Suppressor macrophage treated with lipopolysaccharide for 4 hours (primary cell): ENCODE data around the gene CFLAR.

Experiments used
- DNase-seq: peaks from one replicate; pipeline ENCODE4 v3.0.0-alpha.2; 2020

The CFLAR gene

DNA sequence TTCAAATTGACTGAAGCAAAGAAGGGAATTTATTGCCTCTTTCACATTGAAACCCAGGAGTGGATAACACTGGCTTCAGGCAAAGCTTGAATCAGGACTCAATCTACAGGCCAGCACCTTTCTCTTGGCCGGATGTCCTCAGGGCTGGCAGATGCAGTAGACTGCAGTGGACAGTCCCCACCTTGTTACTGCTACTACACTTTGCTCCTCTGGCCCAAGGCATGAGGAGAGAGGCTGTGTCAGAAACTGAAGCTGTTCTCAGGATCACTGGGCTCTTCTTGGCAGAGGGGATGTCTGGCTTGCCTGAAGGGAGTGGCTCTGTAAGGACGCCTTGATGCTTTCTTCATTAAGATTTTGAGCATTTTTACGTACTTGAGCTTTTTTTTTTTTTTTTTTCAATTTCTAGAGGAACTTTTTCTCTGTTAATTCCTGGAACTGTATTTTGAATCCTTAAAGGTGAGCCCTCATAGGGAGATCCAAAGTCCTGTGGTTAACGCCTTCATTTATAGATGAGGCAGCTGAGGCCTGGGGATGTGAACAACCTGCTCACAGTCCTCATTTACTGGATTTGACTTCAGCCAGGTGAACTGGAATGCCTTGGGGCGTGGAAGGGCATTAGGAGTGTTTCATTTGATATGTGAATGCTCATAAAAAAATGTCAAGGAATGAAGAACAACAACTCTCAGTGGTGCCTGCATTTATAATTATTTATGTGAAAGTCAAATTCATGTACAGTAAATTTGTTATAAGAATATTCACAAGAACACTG lies 103.5 kb downstream of the CFLAR start:
- DNase-seq, result no peak

DNA sequence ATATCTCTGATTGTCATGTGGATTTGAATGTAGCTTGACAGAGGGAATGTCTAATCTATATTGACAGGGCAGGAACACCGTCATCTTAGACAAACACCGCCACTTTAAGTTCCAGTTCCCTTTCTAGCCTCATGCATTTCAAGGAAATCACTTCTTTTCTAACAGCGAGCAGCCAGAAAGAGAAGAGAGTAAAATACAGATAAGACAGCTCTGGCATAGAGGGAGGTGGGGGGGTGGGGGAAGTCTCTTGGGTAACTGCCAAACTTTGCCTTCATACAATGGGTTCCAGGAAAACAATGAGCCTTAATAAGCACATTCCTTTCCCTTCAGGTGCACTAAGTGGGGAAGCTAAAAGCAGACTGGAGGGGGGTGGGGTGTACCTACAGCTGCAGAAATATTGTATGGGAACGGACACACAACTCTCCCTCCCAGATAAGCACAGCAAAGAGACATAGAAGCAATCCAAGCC lies 104.2 kb downstream of the CFLAR start:
- DNase-seq, result peak; percentile 46

DNA sequence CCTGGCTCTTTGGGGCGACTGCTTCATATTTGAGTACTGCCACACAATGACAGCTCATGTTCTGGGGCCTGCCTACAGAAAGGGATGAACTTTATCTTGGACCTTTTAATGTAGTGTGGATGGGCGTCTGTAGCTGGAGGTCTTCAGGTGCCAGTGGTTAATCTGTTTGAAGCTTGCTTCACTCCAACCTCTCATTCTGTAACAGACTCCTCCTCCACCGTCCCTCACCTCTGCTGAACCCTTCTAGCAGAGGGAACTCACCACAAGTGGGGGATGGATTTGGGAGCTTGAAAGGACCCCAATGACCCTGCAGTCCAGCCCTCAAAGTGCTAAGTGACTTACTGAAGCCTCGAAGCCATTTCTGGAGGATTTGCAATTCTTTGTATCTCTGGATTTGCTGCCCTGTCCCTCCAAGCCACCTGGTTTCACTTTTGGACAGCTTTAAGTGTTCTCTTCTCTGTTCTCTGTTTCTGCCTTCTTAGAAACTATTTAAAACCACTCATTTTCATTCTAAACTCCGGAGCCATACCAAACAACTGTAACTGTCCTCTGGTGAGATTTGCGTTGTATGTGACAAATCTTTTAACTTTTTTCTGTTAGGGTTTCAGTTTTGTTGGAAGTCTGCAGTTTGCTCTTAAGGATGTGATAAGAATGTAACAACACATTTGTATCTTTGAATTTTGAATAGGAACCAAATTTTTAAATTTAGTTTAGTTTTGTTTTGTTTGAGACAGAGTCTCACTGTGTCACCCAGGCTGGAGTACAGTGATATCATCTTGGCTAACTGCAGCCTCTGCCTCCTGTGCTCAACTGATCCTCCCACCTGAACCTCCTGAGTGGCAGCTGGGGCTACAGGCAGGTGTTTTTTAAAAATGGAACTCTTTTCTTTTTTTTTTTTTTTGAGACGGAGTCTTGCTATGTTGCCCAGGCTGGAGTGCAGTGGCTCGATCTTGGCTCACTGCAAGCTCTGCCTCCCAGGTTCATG lies 107.4 kb downstream of the CFLAR start:
- no peak for DNase-seq
